CD4-positive, CD25-positive, alpha-beta regulatory T cell (primary cell): ENCODE measurements around the gene UBASH3B. TPM values are rescaled to one million over a fixed set of nuclear protein-coding genes. Genes with fewer than 3 reads are reported as not detected.
"Not testable (repeated sequence)": the region's sequence is repeated elsewhere in the genome, so short reads cannot be mapped to it uniquely, and the experiment has no call there.

ENCODE experiments used
- ATAC-seq, 2 donors: fragments of 150-1000 bp; cut with Tn5 transposase; one replicate each; pipeline ENCODE4 v1.10.0; 2021; ENCODE audit warnings: low read depth in 2 of 2, moderate number of reproducible peaks in 2 of 2, moderate library complexity in 1 of 2
- DNase-seq, 3 donors: peaks; one replicate each; pipeline versions ENCODE4 v3.0.0 to v3.0.0-alpha.2; 2012 to 2022; ENCODE audit warnings: mixed read lengths in 1 of 3
- H3K27ac ChIP-seq: one replicate; pipeline ENCODE4 v1.7.0; 2013; ENCODE audit warnings: mild to moderate bottlenecking, low read length; ENCODE audit not compliant: insufficient read depth, poor library complexity, severe bottlenecking
- H3K27me3 ChIP-seq: one replicate; pipeline ENCODE4 v1.7.0; 2013; ENCODE audit warnings: low read length; ENCODE audit not compliant: control insufficient read depth, insufficient read depth
- H3K36me3 ChIP-seq: one replicate; pipeline ENCODE4 v1.7.0; 2013; ENCODE audit warnings: mild to moderate bottlenecking, low read length, moderate library complexity; ENCODE audit not compliant: control insufficient read depth, insufficient read depth
- H3K4me1 ChIP-seq: 2 replicates; pipeline ENCODE4 v1.7.0; 2013; ENCODE audit warnings: mild to moderate bottlenecking, low read length; ENCODE audit not compliant: insufficient read depth, control insufficient read depth, poor library complexity, severe bottlenecking
- H3K4me3 ChIP-seq: one replicate; pipeline ENCODE4 v1.7.0; 2013; ENCODE audit warnings: low read depth, mild to moderate bottlenecking, low read length, moderate library complexity
- H3K9me3 ChIP-seq, 2 experiments: 1 replicate in 1 of 2; 2 replicates in 1 of 2; pipeline ENCODE4 v1.7.0; 2013; ENCODE audit warnings: low read length in 2 of 2, mild to moderate bottlenecking in 1 of 2, moderate library complexity in 1 of 2; ENCODE audit not compliant: control insufficient read depth in 2 of 2
- H3K27ac Mint-ChIP-seq, 3 donors: one replicate each; pipeline ENCODE4 v1.8.0; 2020 to 2022; ENCODE audit warnings: mild to moderate bottlenecking in 3 of 3, mixed read lengths in 3 of 3, moderate library complexity in 2 of 3
- H3K27me3 Mint-ChIP-seq: one replicate; pipeline ENCODE4 v1.8.0; 2022; ENCODE audit warnings: mild to moderate bottlenecking, mixed read lengths
- H3K36me3 Mint-ChIP-seq: one replicate; pipeline ENCODE4 v1.8.0; 2020; ENCODE audit warnings: mixed read lengths
- H3K4me1 Mint-ChIP-seq, 4 donors: one replicate each; pipeline ENCODE4 v1.8.0; 2020 to 2022; ENCODE audit warnings: mixed read lengths in 4 of 4, mild to moderate bottlenecking in 1 of 4
- H3K4me3 Mint-ChIP-seq, 4 donors: one replicate each; pipeline ENCODE4 v1.8.0; 2020 to 2022; ENCODE audit warnings: mild to moderate bottlenecking in 4 of 4, mixed read lengths in 4 of 4, moderate library complexity in 3 of 4
- H3K9me3 Mint-ChIP-seq, 7 donors: one replicate each; pipeline ENCODE4 v1.8.0; 2020 to 2022; ENCODE audit warnings: mixed read lengths in 7 of 7, mild to moderate bottlenecking in 3 of 7, moderate library complexity in 2 of 7
- polyA plus RNA-seq, 4 donors: library from polyadenylated mRNA; unstranded; fragments of 300-500 nt; fragmentation: Illumina TruSeq; gene quantifications; one replicate each; pipeline ENCODE4 v1.2.3, GENCODE V29; 2021
- total RNA-seq: library from RNA; stranded (reverse); gene quantifications from one replicate; pipeline ENCODE4 v1.2.3, GENCODE V29; 2022

UBASH3B gene
- total and polyA plus RNA-seq, 5 donors from 2014 or later: 14.2 to 57.6 (median 19.1) TPM

- no peak overlapping the region for H3K27ac ChIP-seq
- DNase-seq: no peak
- peaks cover 0 to 37% (median 13%) of the 10 kb centered on the region in 4 donors for H3K4me1 Mint-ChIP-seq
- H3K36me3 Mint-ChIP-seq: no peaks in the 10 kb centered on the region
- H3K27me3 Mint-ChIP-seq: no peaks in the 10 kb centered on the region
- H3K4me3 ChIP-seq: no peak overlapping the region
- peak overlapping the region in 1 of 3 donors; percentile 56 for H3K27ac Mint-ChIP-seq
- H3K9me3 Mint-ChIP-seq: no peaks in the 10 kb centered on the region
- no peak overlapping the region for H3K4me3 Mint-ChIP-seq
- ATAC-seq: no peak
- H3K36me3 ChIP-seq: no peaks in the 10 kb centered on the region
- H3K27me3 ChIP-seq: peaks cover 4% of the 10 kb centered on the region
- H3K4me1 ChIP-seq: peaks cover 3% of the 10 kb centered on the region
- no peaks in the 10 kb centered on the region for H3K9me3 ChIP-seq
Observed at GRCh38 chr11:122853261-122853660, 197.7 kb downstream of the UBASH3B start.

DNA sequence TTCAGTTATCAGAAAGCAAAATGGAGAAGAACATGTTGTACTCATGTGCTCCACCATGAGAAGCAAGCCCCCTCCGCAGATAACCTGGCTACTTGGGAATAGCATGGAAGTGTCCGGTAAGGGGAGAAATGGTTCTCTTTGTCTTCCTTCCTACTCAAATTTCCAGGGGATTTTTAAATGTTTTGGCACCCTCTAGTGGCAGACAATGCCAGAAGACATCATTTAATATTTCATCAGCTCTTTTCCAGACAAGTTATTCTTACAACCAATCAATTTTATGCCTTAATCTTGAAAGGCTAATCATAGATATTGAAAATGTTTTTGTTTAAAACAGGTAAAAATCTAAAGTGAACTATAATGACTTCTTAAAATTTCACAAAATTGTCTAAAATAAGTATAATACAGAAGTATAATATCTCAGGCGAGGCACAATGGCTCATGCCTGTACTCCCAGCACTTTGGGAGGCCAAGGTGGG, 198.5 kb downstream of the UBASH3B start:
- ATAC-seq: no peak
- Mint-ChIP-seq H3K27me3 (no peaks in the 10 kb centered on the region), H3K9me3 (no peaks in the 10 kb centered on the region), H3K4me1 (peaks cover 0 to 37% (median 13%) of the 10 kb centered on the region in 4 donors), H3K4me3 (no peak overlapping the region), H3K27ac (no peak overlapping the region), H3K36me3 (no peaks in the 10 kb centered on the region)
- no peak overlapping the region for H3K27ac ChIP-seq
- H3K36me3 ChIP-seq: no peaks in the 10 kb centered on the region
- DNase-seq: peak; percentile 15 to 67 (median 58)
- H3K27me3 ChIP-seq: peaks cover 4% of the 10 kb centered on the region
- H3K4me1 ChIP-seq: peaks cover 3% of the 10 kb centered on the region
- no peak overlapping the region for H3K4me3 ChIP-seq
- H3K9me3 ChIP-seq: no peaks in the 10 kb centered on the region

- Histone ChIP-seq H3K4me3 (no peak overlapping the region), H3K36me3 (no peaks in the 10 kb centered on the region), H3K4me1 (no peaks in the 10 kb centered on the region), H3K9me3 (no peaks in the 10 kb centered on the region), H3K27me3 (peaks cover 21% of the 10 kb centered on the region), H3K27ac (no peak overlapping the region)
- peaks cover 0 to 2% (median 0%) of the 10 kb centered on the region in 4 donors for H3K4me1 Mint-ChIP-seq
- H3K4me3 Mint-ChIP-seq: no peak overlapping the region
- ATAC-seq (no peak), DNase-seq (no peak)
- H3K27ac Mint-ChIP-seq: no peak overlapping the region
- H3K27me3 Mint-ChIP-seq: peaks cover 43% of the 10 kb centered on the region
- no peaks in the 10 kb centered on the region for H3K36me3 Mint-ChIP-seq
- no peaks in the 10 kb centered on the region for H3K9me3 Mint-ChIP-seq
Observed at GRCh38 chr11:122861631-122862030, 206.1 kb downstream of the UBASH3B start.

- H3K9me3 Mint-ChIP-seq: no peaks in the 10 kb centered on the region
- H3K27ac ChIP-seq: no peak overlapping the region
- peaks cover 47% of the 10 kb centered on the region for H3K27me3 Mint-ChIP-seq
- DNase-seq (no peak), ATAC-seq (no peak)
- H3K9me3 ChIP-seq: no peaks in the 10 kb centered on the region
- H3K4me3 ChIP-seq: no peak overlapping the region
- H3K27ac Mint-ChIP-seq: no peak overlapping the region
- H3K4me1 Mint-ChIP-seq: no peaks in the 10 kb centered on the region
- no peaks in the 10 kb centered on the region for H3K36me3 ChIP-seq
- no peaks in the 10 kb centered on the region for H3K4me1 ChIP-seq
- H3K36me3 Mint-ChIP-seq: no peaks in the 10 kb centered on the region
- peaks cover 25% of the 10 kb centered on the region for H3K27me3 ChIP-seq
- no peak overlapping the region for H3K4me3 Mint-ChIP-seq
Observed at GRCh38 chr11:122862091-122862490, 206.6 kb downstream of the UBASH3B start.

- H3K9me3 Mint-ChIP-seq, ATAC-seq, H3K4me1 ChIP-seq, H3K9me3 ChIP-seq, H3K36me3 Mint-ChIP-seq, H3K4me3 Mint-ChIP-seq, H3K4me3 ChIP-seq, H3K4me1 Mint-ChIP-seq, DNase-seq, H3K27ac ChIP-seq, H3K36me3 ChIP-seq, H3K27ac Mint-ChIP-seq: not testable (repeated sequence)
- peaks cover 26% of the 10 kb centered on the region for H3K27me3 ChIP-seq
- H3K27me3 Mint-ChIP-seq: peaks cover 54% of the 10 kb centered on the region
Observed at GRCh38 chr11:122863154-122863553, 207.6 kb downstream of the UBASH3B start.

GRCh38 chr11:122863704-122864326, 208.3 kb downstream of the UBASH3B start:
- ATAC-seq (no peak), DNase-seq (peak in 2 of 3 donors; percentile 30 to 38)
- Histone ChIP-seq H3K36me3 (no peaks in the 10 kb centered on the region), H3K9me3 (no peaks in the 10 kb centered on the region), H3K4me3 (no peak overlapping the region), H3K27ac (no peak overlapping the region), H3K27me3 (peaks cover 28% of the 10 kb centered on the region), H3K4me1 (no peaks in the 10 kb centered on the region)
- Mint-ChIP-seq H3K4me1 (peaks cover 0 to 4% (median 0%) of the 10 kb centered on the region in 4 donors), H3K27ac (no peak overlapping the region), H3K27me3 (peaks cover 54% of the 10 kb centered on the region), H3K36me3 (no peaks in the 10 kb centered on the region), H3K9me3 (no peaks in the 10 kb centered on the region), H3K4me3 (no peak overlapping the region)

Other genes with a start within 250 kb of the UBASH3B start
- gene CRTAM, start 182.8 kb downstream of the UBASH3B start, total RNA-seq: 1.4 TPM
- 1 to 10 TPM in 2 of 4 donors, under 1 TPM in 2; 0.29 to 1.9 (median 0.98) TPM for gene CRTAM, start 182.8 kb downstream of the UBASH3B start, polyA plus RNA-seq
- 1.9 TPM for gene JHY, start 227.0 kb downstream of the UBASH3B start, total RNA-seq
- gene JHY, start 227.0 kb downstream of the UBASH3B start, polyA plus RNA-seq: 1 to 10 TPM in 3 of 4 donors, under 1 TPM in 1; 0.67 to 2.1 (median 1.5) TPM